HG03039 (cell line): Measurements from ENCODE around the gene NKX2-4.

ENCODE experiments used
- ATAC-seq: cut with Tn5 transposase; IDR thresholded peaks from one replicate; pipeline ENCODE4 v1.9.1; 2021; ENCODE audit warnings: mild to moderate bottlenecking, moderate library complexity; ENCODE audit not compliant: unreplicated experiment

The NKX2-4 gene

GRCh38 chr20:21364413-21364812, 32.9 kb downstream of the NKX2-4 start:
- ATAC-seq = no peak

DNA sequence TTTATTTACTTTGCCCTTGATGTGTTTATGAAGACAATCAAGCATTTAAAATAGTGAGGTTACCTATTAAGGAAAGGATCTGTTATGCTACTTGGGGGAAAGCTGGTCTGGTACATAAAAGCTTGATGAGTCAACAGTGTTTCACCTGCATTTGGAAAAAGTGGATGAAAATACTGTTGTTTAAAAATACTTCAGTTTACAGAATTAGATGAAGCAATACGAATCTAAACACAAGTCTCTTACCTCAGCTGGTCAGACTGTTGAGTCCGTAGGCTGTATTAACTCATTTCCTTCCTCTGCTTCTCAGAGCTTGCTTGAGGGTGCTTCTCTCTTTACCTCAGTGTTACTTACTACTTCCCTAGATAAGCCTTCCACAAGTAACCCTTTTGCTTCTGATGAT, 36.1 kb downstream of the NKX2-4 start:
- ATAC-seq = no peak

- no peak for ATAC-seq
Observed at GRCh38 chr20:21360705-21361104, 36.6 kb downstream of the NKX2-4 start.

GRCh38 chr20:21358737-21359136, 38.6 kb downstream of the NKX2-4 start:
- ATAC-seq = no peak

- ATAC-seq = no peak
Observed at GRCh38 chr20:21357844-21358243, 39.5 kb downstream of the NKX2-4 start.

- no peak for ATAC-seq
Observed at GRCh38 chr20:21356386-21356785, 40.9 kb downstream of the NKX2-4 start.

- ATAC-seq = no peak
Observed at GRCh38 chr20:21355981-21356380, 41.3 kb downstream of the NKX2-4 start.

DNA sequence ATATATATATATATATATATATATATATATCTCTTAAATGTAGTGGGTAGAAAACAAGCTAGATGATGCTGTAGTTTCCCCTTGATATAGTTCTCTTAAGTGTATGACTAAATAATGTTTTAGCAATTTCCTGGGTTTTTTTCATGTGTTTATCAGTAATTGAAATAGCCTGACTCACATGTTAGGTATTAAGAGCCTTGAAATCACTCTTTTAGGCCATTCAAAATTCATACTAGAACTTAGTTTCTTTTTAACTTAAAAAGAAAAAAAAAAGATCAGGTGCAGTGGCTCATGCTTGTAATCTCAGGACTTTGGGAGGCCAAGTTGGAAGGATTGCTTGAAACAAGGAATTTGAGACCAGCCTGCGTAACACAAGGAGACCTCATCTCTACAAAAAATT, 44.1 kb downstream of the NKX2-4 start:
- ATAC-seq = no peak

DNA sequence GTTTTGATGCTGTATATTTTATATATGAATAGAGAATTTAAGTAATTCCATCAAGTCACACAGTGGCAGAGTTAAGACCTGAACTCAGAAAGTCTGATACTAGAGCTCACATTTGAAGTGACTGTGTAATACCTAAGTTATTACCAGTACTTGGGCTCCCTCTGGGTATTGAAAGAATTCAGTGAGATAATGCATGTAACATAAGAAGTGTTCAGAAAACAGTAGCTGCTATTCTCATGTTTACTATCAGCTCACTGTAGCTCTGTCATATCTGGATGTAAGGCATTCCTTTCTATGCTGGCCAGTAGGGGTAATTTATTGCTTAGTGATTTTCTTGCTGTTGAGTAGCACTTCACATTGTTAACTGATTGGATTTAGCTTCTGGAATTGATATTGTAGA, 44.6 kb downstream of the NKX2-4 start:
- no peak for ATAC-seq
